Measurements from ENCODE around the gene PGAP1. TPM values are rescaled to one million over a fixed set of nuclear protein-coding genes. Genes with fewer than 3 reads are reported as not detected.
A peak's percentile ranks its signal among the peaks of the same experiment; 100 is the strongest.

Gene PGAP1
- total and polyA plus RNA-seq, 8 donors, result 2.3 to 11.9 (median 7.3) TPM

- peaks cover 8 to 25% (median 22%) of the 10 kb centered on the region in 3 donors for H3K4me1 ChIP-seq
- no peaks in the 10 kb centered on the region for H3K9me3 ChIP-seq
- 76 to 88% methylated on average over 1 of the region's 1 CpG for WGBS, 2 donors
- DNase-seq, result no peak
- FAIRE-seq, result no peak
- intact Hi-C loops (cut with DNase I), result no loop called here
- H3K27me3 ChIP-seq, result no peaks in the 10 kb centered on the region
- ATAC-seq, result no peak
- H3K4me3 ChIP-seq, result no peak overlapping the region
- H3K27ac ChIP-seq, result no peak overlapping the region
- no peak for TF ChIP-seq CTCF (IDR thresholded peaks at IDR 0.05)
- no peaks in the 10 kb centered on the region for H3K36me3 ChIP-seq
Observed at GRCh38 chr2:196968516-196968915, 42.0 kb upstream of the PGAP1 start.

GRCh38 chr2:196967775-196968174, 41.3 kb upstream of the PGAP1 start:
- no peak for ATAC-seq
- intact Hi-C loops (cut with DNase I), result no loop called here
- 91 to 92% methylated on average over 3 of the region's 3 CpGs for WGBS, 2 donors
- no peak for FAIRE-seq
- no peak overlapping the region for H3K27ac ChIP-seq
- no peaks in the 10 kb centered on the region for H3K9me3 ChIP-seq
- no peaks in the 10 kb centered on the region for H3K36me3 ChIP-seq
- peaks cover 8 to 25% (median 22%) of the 10 kb centered on the region in 3 donors for H3K4me1 ChIP-seq
- H3K4me3 ChIP-seq, result no peak overlapping the region
- H3K27me3 ChIP-seq, result no peaks in the 10 kb centered on the region
- no peak for DNase-seq
- TF ChIP-seq CTCF (IDR thresholded peaks at IDR 0.05), result no peak

- Histone ChIP-seq H3K27me3 (no peaks in the 10 kb centered on the region), H3K4me1 (peaks cover 8 to 25% (median 22%) of the 10 kb centered on the region in 3 donors), H3K36me3 (no peaks in the 10 kb centered on the region), H3K9me3 (no peaks in the 10 kb centered on the region), H3K4me3 (no peak overlapping the region), H3K27ac (peak overlapping the region in 1 of 4 donors; percentile 70)
- FAIRE-seq, result no peak
- intact Hi-C loops (cut with DNase I), result no loop called here
- DNase-seq, result no peak
- ATAC-seq, result no peak
- 46 to 49% methylated on average over 7 of the region's 7 CpGs for WGBS, 2 donors
- no peak for TF ChIP-seq CTCF (IDR thresholded peaks at IDR 0.05)
Observed at GRCh38 chr2:196967116-196967515, 40.6 kb upstream of the PGAP1 start.

GRCh38 chr2:196966061-196966460, 39.6 kb upstream of the PGAP1 start:
- Histone ChIP-seq H3K27ac (peak overlapping the region in 2 of 4 donors; percentile 50 to 70), H3K4me1 (peaks cover 8 to 25% (median 22%) of the 10 kb centered on the region in 3 donors), H3K4me3 (no peak overlapping the region), H3K9me3 (no peaks in the 10 kb centered on the region), H3K27me3 (no peaks in the 10 kb centered on the region), H3K36me3 (no peaks in the 10 kb centered on the region)
- ATAC-seq (no peak), FAIRE-seq (no peak), DNase-seq (no peak)
- TF ChIP-seq CTCF (IDR thresholded peaks at IDR 0.05), result no peak
- intact Hi-C loops (cut with DNase I), result no loop called here
- WGBS, 2 donors, result 26 to 30% methylated on average over 3 of the region's 3 CpGs

- ATAC-seq (peak in 3 of 4 donors; percentile 7 to 27 (median 12)), FAIRE-seq (no peak), DNase-seq (no peak)
- no peak for TF ChIP-seq CTCF (IDR thresholded peaks at IDR 0.05)
- peaks cover 8 to 25% (median 22%) of the 10 kb centered on the region in 3 donors for H3K4me1 ChIP-seq
- 35% methylated on average over 4 of the region's 4 CpGs for WGBS, 2 donors
- H3K27ac ChIP-seq, result peak overlapping the region in 2 of 4 donors; percentile 50 to 70
- no peak overlapping the region for H3K4me3 ChIP-seq
- no peaks in the 10 kb centered on the region for H3K9me3 ChIP-seq
- no peaks in the 10 kb centered on the region for H3K27me3 ChIP-seq
- no peaks in the 10 kb centered on the region for H3K36me3 ChIP-seq
- intact Hi-C loops (cut with DNase I), result no loop called here
Observed at GRCh38 chr2:196965651-196966050, 39.1 kb upstream of the PGAP1 start.
